Kasumi-1 (cell line): ENCODE data around the gene MYL6.
"Not testable (repeated sequence)": the region's sequence is repeated elsewhere in the genome, so short reads cannot be mapped to it uniquely, and the experiment has no call there.

Experiments
- DNase-seq, 2 experiments: peaks; one replicate each; lab custom pipeline; 2025; lab: John Stamatoyannopoulos, UW

The MYL6 gene

GRCh38 chr12:56189099-56189917 is 31.1 kb downstream of the MYL6 start, which contains the start of gene SMARCC2:
Gene SMARCC2 (minus strand): TSS chr12:56189483. CDS start chr12:56189461, 22 bp downstream.
- peak; percentile 75 to 87 for DNase-seq

DNA sequence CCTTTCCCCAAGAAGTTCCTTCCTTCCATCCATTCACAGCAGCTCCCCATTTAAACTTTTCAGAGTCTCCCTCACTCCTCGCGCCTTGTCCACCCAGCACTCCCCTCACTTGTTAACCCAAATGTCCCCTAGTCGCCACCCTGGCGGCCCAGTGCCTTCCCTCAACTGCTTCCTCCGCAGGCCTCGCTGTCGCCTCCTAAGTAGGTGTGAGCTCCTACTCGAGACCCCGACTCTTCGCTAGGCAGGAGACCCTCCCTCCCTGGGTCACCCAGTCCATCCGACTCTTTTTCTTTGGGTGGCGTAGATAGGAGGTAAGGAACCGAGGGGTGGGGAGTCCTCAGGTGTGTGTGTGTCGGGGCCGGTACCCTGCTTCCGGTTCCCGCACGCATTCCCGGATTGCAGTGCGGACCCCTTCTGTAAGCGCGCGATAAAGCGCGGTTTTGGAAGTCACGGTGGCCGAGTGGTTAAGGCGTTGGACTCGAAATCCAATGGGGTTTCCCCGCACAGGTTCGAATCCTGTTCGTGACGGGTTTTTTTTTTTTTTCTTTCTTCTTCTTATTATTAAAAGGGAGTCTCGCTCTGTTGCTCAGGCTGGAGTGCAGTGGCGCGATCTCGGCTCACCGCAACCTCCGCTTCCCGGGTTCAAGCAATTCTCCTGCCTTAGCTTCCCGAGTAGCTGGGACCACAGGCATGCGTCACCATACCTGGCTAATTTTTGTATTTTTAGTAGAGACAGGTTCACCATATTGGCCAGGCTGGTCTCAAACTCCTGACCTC is 31.9 kb downstream of the MYL6 start:
- peak; percentile 73 to 82 for DNase-seq

DNA sequence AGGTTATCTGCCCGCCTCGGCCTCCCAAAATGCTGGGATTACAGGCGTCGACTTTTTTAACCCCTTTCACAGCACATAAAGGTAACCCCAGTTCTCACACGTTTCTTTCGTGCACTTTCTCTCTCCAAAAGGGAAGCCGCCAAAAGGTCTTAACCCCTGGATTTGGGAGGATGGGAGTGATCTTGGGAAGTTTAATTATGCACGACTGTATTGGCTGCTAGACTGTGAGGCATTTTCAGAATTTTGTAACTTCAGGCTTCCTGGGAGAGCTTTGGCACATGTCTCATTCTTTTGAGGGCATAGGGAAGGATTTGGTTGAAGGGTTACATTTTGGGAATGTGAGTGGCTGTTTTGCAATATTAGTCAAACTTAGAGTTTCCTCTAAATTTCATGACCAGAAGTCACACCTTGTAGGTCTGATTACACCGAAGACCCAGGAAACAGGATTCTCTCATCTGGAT is 32.6 kb downstream of the MYL6 start:
- DNase-seq = no peak

DNA sequence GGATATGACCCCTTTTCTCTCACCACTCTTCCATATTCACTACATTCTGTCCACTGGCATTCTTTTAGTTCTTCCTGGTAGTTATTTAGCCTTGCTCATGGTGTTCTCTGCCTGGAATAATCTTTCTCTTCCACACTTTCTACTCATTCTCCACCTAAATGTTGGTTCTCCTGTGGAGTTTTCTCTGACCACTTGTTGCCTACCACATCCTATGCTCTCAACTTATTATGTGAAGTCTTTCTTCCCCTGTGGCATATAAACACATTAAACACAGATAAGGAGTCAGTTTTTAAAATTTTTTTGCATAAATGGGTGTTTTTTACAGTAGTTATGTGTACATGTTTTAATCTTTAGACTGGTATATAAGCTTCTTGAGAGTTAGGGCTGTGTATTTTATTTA is 34.4 kb downstream of the MYL6 start:
- no peak for DNase-seq

DNA sequence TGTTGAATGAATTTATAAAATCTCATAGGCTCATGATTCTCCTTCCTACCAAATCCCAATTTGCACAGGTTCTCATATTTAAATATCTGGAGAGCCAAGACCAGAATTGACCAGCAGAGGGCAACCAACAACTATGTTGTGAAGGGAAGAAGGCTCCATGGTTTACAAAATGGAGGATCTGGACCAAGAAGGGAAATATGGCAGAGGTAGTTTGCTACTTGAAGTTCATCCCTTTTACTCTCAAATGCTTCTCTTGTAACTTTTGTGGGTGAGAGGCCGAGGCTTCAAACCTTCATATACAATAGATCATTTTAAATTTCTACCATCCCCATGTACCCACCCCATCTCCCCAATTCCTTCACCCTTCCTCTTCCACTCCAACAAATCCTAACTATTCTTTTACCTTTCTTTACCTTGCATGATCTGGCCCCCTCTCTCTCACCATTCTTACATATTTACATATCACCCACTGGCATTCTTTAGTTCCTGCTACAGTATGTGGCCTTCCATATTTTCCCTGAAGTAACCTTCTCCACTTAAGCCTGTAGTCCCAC is 34.9 kb downstream of the MYL6 start:
- DNase-seq = peak; percentile 86 to 91

- DNase-seq = not testable (repeated sequence)
Observed at GRCh38 chr12:56196818-56197550, 38.8 kb downstream of the MYL6 start.

- no peak for DNase-seq
Observed at GRCh38 chr12:56197921-56198635, 39.9 kb downstream of the MYL6 start.

GRCh38 chr12:56198836-56199235 is 40.7 kb downstream of the MYL6 start:
- DNase-seq = no peak

DNA sequence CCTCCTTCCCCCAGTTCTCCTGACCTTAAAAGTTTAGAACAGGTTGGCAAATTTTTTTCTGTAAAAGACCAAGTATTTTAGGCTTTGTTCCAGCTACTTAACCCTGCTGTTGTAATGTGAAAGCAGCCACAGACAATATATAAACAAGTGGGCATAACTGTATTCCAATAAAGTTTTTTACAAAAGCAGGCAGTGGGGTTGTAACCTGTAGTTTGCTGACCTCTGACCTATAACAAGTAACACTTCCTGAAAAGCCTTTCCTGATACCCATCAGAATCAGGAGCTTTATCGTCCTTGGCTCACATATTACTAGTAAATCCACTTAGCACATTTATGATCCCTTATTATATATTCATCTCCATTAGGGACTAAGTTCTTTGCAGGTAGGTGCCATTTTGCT is 44.2 kb downstream of the MYL6 start:
- no peak for DNase-seq

DNA sequence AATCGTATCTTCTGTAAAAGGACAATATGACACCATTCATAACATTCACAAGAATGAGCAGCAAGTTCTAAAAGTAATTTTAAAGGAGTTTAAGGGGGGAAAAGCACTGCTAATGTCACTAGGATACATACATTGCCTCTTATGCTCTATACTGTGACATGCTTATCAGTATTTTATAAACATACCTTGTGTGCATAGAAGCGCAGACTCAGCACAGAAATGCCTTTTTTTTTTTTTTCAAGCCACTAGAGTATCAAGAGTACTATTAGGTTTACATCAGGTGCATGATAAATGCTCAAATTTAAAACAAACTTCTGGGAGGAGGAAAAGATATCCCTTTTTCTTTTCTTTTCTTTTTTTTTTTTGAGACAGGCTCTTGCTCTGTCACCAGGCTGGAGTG is 44.7 kb downstream of the MYL6 start:
- DNase-seq = no peak

- DNase-seq = no peak
Observed at GRCh38 chr12:56204275-56204674, 46.1 kb downstream of the MYL6 start.

DNA sequence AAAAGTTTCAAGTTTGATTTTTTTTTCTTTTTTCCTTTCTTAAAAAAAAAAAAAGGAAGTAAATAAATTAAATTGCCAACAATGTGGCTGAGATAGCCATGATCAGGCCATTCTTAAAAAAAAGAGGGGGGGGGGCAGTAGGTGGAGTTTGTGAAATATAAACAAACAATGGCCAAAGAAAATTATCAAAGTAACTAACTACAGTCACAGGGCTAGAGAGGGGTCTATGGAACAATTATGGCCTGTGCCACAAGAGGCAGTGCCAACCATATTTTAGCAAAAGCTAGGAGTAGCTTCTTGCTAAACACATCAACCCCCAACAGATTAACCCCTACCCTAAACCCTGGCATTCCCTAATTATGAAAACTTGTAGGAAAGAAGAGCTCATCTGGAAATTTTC is 47.3 kb downstream of the MYL6 start:
- peak in 1 of 2 experiments; percentile 32 for DNase-seq

GRCh38 chr12:56206452-56207166 is 48.5 kb downstream of the MYL6 start:
- DNase-seq = peak; percentile 64 to 69

DNA sequence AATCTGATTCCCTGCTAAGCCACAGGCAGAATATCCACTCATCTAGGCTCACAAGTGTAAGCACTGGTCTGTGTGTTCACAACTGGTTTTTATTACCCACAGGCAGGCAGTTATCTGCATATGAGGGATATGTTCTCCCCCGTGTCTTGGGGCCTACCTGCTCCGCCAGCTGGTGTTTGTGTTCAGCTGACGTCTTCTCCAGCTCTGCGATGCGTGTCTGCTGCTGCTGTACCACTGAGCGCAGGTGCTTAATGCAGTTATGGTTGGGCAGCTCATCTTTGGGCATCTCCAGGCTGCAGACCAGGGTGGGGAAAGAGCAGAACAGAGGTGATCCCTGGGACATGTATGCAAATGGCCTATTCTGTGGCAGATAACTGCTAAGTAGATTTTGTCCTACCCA is 49.8 kb downstream of the MYL6 start:
- no peak for DNase-seq
